DMS53 (cell line): ENCODE data around the gene YIF1B.
A peak's percentile ranks its signal among the peaks of the same experiment; 100 is the strongest.
"Not testable (repeated sequence)": the region's sequence is repeated elsewhere in the genome, so short reads cannot be mapped to it uniquely, and the experiment has no call there.

Source experiments
- DNase-seq: peaks from one replicate; lab custom pipeline; 2025; lab: John Stamatoyannopoulos, UW

YIF1B gene, protein sequence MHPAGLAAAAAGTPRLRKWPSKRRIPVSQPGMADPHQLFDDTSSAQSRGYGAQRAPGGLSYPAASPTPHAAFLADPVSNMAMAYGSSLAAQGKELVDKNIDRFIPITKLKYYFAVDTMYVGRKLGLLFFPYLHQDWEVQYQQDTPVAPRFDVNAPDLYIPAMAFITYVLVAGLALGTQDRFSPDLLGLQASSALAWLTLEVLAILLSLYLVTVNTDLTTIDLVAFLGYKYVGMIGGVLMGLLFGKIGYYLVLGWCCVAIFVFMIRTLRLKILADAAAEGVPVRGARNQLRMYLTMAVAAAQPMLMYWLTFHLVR

DNA sequence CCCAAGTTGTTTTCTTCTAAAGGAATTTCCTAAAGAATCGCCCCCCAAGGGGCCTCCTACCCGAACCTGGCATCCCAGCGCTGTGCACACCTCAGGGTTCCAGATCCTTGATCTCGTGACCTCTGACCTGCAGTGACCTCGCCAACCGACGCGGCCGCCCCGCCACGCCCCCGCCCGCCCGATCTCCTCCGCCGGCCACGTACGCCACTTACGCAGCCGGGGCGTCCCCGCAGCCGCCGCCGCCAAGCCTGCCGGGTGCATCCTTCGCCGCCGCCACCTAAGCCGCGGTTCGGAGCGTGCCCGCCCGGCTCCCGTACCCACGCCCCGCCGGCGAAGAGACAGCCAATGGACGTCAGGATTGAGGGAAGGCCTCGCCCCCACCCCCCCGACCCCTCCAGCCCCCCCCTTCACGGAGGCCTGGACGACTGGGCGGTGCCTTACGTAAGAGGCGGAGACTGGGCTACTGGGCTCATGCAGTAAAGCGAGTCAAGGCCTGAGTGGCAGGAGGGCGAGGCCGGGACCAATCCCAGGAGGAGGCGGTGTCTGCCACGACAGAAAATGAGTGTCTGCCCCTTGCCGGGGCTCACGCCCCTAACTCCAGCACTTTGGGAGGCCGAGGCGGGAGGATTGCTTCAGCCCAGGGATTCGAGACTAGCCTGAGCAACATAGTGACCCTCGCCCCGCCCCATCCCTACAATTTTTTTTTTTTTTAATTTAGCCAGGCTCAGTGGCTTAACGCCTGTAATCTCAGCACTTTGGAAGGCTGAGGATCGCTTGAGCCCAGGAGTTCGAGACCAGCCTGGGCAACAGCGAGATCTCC is at the start of gene YIF1B:
YIF1B (minus strand) TSS at position 291 of the 820 bp plus-strand sequence; CDS start at position 261, 30 bp downstream.
- DNase-seq = peak; percentile 100

DNA sequence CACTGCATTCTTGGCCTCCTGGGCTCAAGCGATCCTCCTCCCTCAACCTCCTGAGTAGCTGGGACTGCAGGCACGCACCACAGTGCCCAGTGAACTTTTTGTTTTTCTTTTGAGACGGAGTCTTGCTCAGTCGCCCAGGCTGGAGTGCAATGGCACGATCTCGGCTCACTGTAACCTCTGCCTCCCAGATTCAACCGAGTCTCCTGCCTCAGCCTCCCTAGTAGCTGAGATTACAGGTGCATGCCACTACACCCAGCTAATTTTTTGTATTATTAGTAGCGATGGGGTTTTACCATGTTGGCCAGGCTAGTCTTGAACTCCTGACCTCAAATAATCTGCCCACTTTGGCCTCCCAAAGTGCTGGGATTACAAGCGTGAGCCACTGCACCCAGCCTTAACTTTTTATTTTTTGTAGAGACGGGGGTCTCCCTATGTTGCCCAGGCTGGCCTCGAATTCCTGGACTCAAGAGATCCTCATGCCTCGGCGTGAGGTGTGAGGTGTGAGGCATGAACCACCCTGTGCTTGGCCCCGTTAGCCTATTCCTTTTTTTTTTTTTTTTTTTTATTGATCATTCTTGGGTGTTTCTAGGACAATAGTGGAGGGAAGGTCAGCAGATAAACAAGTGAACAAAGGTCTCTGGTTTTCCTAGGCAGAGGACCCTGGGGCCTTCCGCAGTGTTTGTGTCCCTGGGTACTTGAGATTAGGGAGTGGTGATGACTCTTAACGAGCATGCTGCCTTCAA is 47.4 kb upstream of the YIF1B start:
- DNase-seq = not testable (repeated sequence)

DNA sequence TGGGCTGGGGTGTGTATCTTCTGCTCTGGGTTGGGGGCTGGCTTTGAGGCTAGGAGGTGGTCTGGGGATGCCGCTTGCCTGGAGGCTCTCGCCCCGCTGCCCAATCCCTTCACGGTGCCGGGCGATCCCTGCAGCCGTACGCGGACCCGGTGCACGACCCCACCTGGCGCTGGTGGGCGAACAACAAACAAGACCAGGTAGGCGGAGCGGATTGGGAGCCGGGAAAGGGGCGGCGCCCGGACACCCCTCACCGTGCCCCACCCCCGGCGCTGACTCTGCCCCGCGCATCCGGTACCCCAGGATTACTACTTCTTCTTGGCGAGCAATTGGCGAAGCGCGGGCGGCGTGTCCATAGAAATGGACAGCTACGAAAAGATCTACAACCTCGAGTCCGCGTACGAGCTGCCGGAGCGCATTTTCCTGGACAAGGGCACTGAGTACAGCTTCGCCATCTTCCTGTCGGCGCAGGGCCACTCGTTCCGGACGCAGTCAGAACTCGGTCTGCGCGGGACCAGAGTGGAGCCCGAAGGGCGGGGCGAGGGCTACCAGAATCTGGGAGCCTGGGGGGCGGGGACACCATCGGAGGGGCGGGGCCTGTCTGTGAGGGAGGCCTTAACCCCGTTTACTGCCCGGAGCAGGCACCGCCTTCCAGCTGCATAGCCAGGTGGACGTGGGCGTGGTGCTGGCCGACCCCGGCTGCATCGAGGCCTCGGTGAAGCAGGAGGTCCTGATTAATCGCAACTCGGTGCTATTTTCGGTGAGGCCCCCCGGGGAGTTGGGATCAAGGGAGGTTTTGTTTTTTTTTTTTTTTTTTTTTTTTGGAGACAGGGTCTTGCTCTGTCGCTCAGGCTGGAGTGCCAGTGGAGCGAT is 46.6 kb upstream of the YIF1B start:
- peak; percentile 96 for DNase-seq

DNA sequence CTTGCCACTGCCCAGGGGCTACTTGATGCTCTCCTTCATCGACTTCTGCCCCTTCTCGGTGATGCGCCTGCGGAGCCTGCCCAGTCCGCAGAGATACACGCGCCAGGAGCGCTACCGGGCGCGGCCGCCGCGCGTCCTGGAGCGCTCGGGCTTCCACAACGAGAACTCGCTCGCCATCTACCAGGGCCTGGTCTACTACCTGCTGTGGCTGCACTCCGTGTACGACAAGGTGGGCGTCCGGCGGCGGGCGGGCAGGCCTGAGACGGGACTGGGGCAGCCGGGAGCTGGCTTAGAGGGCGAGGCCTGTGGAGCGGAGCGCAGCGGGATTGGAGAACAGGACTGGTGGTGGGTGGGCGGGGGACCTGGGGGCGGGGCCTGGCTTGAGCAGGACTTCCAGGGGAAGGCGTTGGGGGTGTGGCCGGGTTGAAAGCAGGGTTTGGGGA is 45.9 kb upstream of the YIF1B start:
- DNase-seq = peak; percentile 95

DNA sequence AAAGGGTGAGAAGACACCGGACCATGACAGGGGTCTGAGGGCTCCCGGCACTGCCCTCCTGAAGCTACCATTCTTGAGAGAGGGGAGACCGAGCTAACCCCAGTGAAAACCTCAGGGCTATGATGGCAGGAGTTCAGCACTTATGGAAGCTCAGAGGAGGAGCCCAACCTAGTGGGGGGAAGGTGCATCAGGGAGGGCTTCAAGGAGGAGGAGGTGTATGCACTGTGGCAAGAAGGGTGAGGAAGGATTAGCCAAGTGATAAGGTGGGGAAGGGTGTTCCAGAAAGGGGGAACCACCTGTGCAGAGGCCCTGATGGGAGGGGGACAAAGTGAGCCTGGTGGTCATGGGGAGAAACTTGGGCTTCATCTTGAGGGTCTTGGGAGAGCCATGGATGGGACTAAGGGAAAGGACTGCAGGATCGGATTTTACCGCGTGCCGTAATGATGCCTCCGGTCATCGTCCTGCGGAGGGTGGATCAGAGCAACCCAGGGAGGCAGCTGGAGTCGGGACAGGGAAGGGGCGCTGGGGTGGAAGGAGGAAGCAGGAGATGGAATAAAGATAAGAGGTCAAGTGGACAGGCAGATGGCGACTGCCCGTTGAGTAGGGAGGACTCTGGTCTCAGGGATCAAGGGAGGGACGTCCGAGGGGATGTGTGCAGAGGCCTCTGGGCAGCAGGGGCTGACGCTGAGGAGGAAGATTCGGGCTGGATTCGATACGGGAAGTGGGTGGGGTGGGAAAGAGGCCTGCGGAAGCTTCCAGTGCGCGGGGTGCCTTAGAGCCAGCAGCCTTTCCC is 45.3 kb upstream of the YIF1B start:
- peak; percentile 75 for DNase-seq

DNA sequence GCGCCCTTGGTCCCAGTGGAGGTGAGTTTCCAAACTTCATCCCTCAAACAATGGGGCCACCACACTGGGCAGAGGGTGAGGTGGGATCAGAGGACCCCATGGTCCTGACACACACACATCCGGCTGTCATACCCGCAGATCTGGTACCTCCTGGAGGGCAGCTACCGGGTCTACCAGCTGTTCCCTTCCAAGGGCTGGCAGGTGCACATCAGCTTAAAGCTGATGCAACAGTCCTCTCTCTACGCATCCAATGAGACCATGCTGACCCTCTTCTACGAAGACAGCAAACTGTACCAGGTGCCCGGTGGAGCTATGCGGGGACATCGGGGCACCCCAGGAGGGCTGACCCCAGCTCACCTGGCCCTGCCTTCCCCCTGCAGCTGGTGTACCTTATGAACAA is 44.6 kb upstream of the YIF1B start:
- DNase-seq = peak; percentile 70

DNA sequence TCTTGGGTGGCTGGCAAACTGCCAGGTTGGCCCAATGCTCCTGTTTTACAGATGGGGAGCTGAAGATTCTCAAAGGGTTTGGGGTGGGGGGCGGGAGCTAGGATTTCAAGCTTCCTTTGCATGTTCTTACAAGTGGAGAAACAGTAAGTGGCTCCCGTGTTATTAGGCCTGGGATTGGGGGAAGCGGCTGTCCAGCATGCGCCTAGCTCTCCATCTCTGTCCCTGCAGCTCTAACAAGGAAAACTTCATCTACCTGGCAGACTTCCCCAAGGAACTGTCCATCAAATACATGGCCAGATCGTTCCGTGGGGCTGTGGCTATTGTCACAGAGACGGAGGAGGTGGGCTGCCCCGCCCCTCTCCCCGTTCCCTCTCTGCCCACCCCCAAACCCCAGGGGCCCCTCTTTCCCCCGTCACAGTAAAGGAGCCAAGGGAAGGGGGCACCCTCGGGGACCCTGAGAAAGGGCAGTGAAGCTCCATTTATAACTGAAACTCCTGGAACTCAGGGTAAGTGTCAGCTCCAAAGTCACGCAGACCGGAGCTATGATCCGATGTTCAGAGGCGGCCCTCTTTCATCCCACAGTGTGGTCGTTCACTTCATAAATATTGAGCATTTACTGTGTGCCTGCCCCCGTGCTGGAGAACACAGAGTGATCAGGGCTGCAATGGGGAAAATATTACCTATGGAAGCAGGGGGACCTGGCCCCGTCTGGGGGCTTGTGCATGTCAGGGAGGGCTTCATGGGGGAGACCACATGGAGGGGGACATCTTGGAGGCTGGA is 43.7 kb upstream of the YIF1B start:
- DNase-seq = no peak

DNA sequence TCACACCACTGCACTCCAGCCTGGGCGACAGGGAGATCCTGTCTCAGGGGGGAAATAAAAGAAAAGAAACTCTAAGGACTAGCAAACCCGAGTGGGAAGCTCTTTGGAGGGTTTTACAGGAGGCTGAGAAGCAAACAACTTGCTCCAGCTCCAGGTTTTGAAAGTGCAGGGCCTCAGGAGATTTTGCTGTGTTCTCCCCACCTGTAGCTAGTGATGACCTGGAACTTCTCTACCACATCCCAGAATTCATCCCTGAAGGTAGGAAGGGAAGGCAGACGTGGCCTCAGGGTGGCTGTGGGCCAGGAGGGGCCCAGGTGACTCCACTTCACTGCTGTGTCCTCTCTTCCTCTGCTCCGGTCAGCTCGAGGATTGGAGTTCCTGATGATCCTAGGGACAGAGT is 42.3 kb upstream of the YIF1B start:
- DNase-seq = no peak

DNA sequence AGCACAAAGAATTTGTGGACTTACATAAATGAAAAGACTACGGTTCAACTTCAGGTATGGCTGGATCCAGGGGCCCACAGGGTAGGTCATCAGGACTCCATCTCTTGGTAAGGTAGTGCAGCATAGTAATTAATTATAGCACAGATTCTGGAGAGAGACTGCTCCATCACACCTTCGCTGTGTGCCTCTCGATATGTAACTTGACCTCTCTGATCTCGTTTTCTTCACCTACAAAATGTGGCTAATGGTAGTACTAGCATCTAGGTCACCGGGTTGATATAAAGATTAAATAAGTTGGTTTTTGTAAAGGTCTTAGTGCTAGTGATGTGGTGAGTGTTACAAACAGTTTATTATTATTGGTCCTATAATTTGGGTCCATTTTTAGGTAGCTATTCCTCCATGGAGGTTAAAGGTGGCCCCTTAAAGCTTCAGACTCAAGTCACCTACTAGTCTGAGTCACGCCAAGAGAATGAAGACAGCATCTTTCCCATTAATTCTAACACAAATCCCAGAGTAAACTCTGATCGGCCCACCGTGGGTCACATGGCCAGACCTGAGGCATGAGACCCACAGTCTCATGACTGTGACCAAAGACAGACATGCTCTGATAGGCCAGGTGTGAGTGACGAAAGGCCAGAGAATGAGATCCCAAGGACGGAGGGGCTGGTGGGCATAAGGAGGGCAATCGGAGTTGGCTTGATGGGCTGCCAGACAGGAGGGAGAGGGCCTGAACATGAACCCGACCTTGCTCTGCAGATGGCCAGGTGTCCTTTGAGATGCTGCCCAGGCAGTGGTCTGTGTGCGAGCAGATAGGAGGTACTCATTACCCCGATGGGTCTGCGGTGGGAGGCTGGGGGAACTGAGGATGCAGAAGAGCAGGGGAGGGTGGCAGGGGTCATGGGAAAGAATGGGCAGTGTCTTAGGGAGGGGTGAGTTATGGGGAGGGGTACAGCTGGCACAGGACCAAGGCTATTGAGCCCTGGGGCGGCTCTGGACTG is 40.3 kb upstream of the YIF1B start:
- no peak for DNase-seq

DNA sequence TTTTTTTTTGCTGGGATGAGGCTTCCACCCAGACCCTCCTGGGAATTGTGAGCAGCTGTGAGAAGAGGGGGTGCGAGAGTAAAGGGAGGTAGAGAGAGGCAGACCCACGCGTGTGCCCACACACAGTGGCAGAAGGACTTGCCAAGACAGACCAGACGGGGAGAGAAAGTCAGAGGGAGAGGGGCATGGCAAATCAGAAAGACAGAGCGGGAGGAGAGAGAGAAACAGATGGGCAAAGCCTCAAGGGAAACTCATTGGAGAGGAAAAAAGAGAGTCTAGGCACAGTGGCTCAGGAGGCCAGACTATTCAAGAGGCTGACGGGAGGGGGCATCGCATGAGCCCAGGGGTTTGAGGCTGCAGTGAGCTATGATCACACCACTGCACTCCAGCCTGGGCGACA is 36.9 kb upstream of the YIF1B start:
- no peak for DNase-seq

DNA sequence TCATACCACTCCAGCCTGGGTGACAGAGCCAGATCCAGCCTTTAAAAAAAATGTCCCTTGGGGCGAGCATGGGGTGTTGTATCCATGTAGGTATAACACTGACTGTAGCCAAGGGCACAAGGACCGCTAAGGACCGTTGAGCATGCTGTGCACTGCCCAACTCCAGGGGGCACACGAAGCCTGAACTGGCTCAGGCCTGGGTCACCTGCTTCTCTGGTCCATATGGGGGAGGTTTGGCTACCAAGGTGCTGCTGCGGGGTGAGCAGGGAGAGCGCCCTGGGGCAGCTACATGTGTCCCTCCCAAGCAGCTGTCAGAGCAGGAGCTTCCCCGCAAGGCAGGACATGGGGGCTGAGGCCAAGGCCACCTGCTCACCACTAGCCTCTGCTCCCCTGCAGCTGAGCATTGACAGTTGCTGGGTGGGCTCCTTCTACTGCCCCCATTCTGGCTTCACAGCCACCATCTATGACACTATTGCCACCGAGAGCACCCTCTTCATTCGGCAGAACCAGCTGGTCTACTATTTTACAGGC is 36.2 kb upstream of the YIF1B start:
- peak; percentile 38 for DNase-seq

DNA sequence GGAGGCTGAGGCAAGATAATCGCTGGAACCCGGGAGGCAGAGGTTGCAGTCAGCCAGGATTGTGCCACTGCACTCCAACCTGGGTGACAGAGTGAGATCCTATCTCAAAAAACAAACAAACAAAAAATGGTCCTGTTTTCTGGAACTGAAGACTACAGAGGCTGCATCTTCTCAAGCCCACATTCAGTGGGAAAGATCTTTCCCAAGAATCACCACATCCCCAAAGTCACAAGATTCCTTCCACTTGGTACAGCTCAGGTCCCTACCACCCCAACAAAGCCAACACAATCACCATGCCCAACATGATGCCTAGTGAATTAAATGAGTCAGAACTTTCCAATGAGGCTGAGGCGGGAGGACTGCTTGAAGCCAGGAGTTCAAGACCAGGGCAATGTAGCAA is 35.1 kb upstream of the YIF1B start:
- DNase-seq = no peak

DNA sequence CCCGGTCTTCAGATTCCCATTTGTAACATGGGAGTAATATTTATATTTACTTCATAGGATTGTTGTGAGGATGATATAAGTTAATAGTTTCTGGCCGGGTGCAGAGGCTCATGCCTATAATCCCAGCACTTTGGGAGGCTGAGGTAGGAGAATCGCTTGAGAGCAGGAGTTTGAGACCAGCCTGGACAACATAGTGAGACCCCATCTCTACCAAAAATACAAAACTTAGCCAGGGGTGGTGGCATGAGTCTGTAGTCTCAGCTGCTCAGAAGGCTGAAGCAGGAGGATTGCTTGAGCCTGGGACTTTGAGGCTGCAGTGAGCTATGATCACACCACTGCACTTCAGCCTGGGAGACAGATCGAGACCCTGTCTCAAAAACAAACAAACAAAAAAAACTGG is 31.1 kb upstream of the YIF1B start:
- no peak for DNase-seq

DNA sequence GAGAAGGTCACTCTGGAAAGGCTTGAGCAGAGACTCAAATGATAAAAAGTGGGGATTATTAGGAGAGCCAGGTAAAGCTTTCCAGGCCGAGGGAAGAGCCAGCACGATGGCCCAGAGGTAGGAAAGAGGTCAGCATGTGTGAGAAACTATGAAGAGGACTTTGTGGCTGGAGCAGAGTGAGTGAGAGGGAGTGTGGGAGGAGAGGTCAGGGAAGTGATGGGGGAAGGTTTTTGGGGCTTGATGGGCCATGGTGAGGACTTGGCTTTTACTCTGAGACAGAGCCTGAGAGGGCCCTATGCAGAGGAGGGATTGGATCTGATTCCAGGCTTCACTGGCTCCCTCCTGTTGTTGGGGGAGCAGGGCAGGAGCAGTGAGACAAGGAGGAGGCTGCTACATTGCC is 25.2 kb upstream of the YIF1B start:
- no peak for DNase-seq

DNA sequence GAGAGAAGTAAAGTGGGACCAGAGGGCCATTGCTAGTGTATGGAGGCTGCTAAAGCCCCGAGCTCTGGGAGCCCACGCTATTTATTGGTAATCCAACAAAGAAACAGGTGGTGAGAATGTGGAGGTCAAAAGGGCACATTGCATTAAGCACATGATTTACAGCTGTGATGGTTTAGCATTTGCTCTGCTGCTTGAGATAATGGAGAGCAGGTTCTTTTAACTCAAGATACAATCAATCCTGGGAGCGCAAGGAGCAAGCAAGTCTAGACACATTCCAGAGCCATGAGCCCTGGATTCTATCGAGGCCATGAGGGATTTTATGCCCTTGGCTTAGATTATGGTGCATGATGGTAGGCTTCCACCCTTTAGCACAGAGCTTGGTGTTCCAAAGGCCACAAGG is 23.3 kb upstream of the YIF1B start:
- DNase-seq = not testable (repeated sequence)

DNA sequence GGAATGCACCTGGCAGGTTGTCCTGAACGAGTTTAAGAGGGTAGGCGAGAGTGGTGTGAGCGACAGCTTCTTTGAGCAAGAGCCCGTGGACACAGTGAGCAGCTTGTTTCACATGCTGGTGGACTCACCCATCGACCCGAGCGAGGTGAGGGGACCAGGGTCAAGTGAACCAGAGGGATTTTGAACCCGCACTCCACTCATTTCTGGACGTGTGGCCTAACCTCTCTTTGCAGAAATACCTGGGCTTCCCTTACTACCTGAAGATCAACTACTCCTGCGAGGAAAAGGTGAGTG is 21.6 kb upstream of the YIF1B start:
- DNase-seq = no peak

DNA sequence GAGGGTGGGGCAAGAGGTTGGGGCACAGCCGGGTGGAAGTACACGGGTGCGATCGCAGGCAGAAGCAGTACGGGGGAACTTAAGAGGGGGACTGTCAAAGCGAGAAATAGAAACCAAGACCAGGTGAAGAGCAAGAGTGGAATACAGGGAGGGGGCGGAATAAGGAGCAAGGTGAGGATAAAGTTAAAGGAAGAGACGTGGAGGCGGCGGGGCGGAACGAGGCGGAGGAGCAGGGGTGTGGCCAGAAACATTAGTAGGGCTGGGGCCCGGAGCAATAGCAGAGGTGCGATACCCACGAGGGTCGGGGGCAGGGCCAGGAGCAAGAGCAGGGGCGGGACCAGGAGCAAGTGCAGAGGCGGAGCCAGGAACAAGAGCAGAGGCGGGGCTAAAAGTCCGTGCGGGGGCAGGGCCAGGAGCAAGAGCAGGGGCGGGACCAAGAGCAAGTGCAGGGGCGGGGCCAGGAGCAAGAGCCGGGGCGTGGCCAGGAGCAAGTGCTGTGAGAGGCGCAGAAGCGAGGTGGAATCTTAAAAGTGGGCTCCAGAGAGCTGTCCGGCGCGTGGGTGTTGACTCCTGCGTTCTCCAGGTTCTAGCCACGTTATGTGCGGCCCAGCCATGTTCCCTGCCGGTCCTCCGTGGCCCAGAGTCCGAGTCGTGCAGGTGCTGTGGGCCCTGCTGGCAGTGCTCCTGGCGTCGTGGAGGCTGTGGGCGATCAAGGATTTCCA is 21.1 kb upstream of the YIF1B start:
- peak; percentile 99 for DNase-seq
